ENCODE results near the gene AATF. TPM values are rescaled to one million over a fixed set of nuclear protein-coding genes. Genes with fewer than 3 reads are reported as not detected.
A peak's percentile ranks its signal among the peaks of the same experiment; 100 is the strongest.

Gene AATF
- total and polyA plus RNA-seq, 9 of the 15 experiments (the other 6 are each of a cell fraction or from before 2014, with no cell fraction given), result 34.5 to 133 (median 90.1) TPM

- no TSS peak for BruUV-seq (replicated peaks)
- TF ChIP-seq ZNF639 (CRISPR knock-in tag; conservative IDR thresholded peaks at IDR 0.05 in 1 of 2, IDR thresholded peaks at IDR 0.05 in 1 of 2) (no peak), MEIS2 (IDR thresholded peaks at IDR 0.05; ENCODE audit: partially characterized antibody) (peak; percentile 20), NFATC3 (IDR thresholded peaks at IDR 0.05) (no peak)
- TF ChIP-seq, protein P1, sequence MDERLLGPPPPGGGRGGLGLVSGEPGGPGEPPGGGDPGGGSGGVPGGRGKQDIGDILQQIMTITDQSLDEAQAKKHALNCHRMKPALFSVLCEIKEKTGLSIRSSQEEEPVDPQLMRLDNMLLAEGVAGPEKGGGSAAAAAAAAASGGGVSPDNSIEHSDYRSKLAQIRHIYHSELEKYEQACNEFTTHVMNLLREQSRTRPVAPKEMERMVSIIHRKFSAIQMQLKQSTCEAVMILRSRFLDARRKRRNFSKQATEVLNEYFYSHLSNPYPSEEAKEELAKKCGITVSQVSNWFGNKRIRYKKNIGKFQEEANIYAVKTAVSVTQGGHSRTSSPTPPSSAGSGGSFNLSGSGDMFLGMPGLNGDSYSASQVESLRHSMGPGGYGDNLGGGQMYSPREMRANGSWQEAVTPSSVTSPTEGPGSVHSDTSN (CRISPR knock-in tag; IDR thresholded peaks at IDR 0.05; ENCODE audit: low read depth), result no peak
- TF ChIP-seq, protein P1 (tag; conservative IDR thresholded peaks at IDR 0.05; ENCODE audit: low read depth), result peak; percentile 46
- POLR2A ChIA-PET, result interaction anchor here (0.6 to 1.3 kb wide), 4 partner anchors 11 to 54 kb away, joined by 3 to 6 read pairs (median 4); no protein-coding TSS in a partner anchor
Measured at GRCh38 chr17:37017404-37017803, 68.7 kb downstream of the AATF start.

More at GRCh38 chr17:37017404-37017803, 68.7 kb downstream of the AATF start:
- CTCF ChIA-PET (ENCODE audit: low intra/inter-chr PET ratio), result no interaction called here
- H3K27ac ChIP-seq (ENCODE audit: extremely low read depth, low read depth, low read length), result no peak overlapping the region
- peaks cover 5% of the 10 kb centered on the region in 2 experiments; a peak in 2 of 5 replicates for H3K4me1 ChIP-seq (replicated peaks in 1 of 2; ENCODE audit: control insufficient read depth in 2 of 2, insufficient read depth in 2 of 2, low read length in 2 of 2)
- WGBS (ENCODE audit: insufficient coverage, low coverage, missing lambda C conversion rate), result 36% methylated on average over 1 of the region's 1 CpG
- no peak overlapping the region for H3K4me3 ChIP-seq
- no peaks in the 10 kb centered on the region for H3K9me1 ChIP-seq (ENCODE audit: control insufficient read depth, insufficient read depth, low read length)
- in situ Hi-C loops (cut with MboI), result no loop called here
- intact Hi-C loops (cut with micrococcal nuclease), result no loop called here
- H3K4me2 ChIP-seq (ENCODE audit: insufficient read depth, low read length), result no peak overlapping the region
- DNase-seq (ENCODE audit: extremely low read depth in 1 of 4, low spot score in 3 of 4) (no peak), ATAC-seq (no peak), FAIRE-seq (no peak)
- peaks cover 6% of the 10 kb centered on the region; the same call in 2 of the 3 replicates for H3K79me2 ChIP-seq (ENCODE audit: control insufficient read depth, insufficient read depth, low read length)
- no peak overlapping the region for H3K9ac ChIP-seq (ENCODE audit: insufficient read depth in 1 of 2, low read depth in 2 of 2, low read length in 2 of 2)
- no peaks in the 10 kb centered on the region for H3K27me3 ChIP-seq (ENCODE audit: control insufficient read depth in 2 of 2, insufficient read depth in 2 of 2, low read length in 2 of 2)
- no peaks in the 10 kb centered on the region for H4K20me1 ChIP-seq (replicated peaks; ENCODE audit: control insufficient read depth, insufficient read depth, low read length)
- no peak overlapping the region for H2AFZ ChIP-seq (ENCODE audit: low read depth, low read length)
- peaks cover 34% of the 10 kb centered on the region for H3K36me3 ChIP-seq (ENCODE audit: control insufficient read depth, insufficient read depth, low read length)
- H3K9me3 ChIP-seq (replicated peaks; ENCODE audit: control insufficient read depth, insufficient read depth, low read depth, low read length), result no peaks in the 10 kb centered on the region
